ENCODE measurements around the gene HS1BP3.

The HS1BP3 gene

GRCh38 chr2:20635113-20635510, 15.8 kb downstream of the HS1BP3 start:
- Histone ChIP-seq H3K36me3 (ENCODE audit: control insufficient read depth, low read length) (no peaks in the 10 kb centered on the region), H3K27me3 (ENCODE audit: control insufficient read depth, low read length) (no peaks in the 10 kb centered on the region), H3K27ac (ENCODE audit: low read depth, low read length) (no peak overlapping the region), H4K20me1 (ENCODE audit: control insufficient read depth, insufficient read depth, low read depth, low read length) (0 out of 2 replicates have a peak, but pooled peaks cover 3% of the 10 kb centered on the region), H3K9me3 (ENCODE audit: control insufficient read depth, insufficient read depth, low read length) (no peaks in the 10 kb centered on the region), H3K79me2 (ENCODE audit: control insufficient read depth, low read length) (no peaks in the 10 kb centered on the region), H3K4me2 (ENCODE audit: low read length) (no peak overlapping the region), H3K4me1 (ENCODE audit: control insufficient read depth, low read length) (peaks cover 23% of the 10 kb centered on the region), H3K4me3 (ENCODE audit: low read length) (no peak overlapping the region), H3K9me2 (replicated peaks; ENCODE audit: control insufficient read depth, low read length) (no peaks in the 10 kb centered on the region), H3F3A (ENCODE audit: control insufficient read depth, insufficient read depth) (no peaks in the 10 kb centered on the region)
- TF ChIP-seq EZH2phosphoT487 (IDR thresholded peaks at IDR 0.05; ENCODE audit: borderline replicate concordance, low read length), result no peak
- TF ChIP-seq CTCF (IDR thresholded peaks at IDR 0.05; ENCODE audit: low read depth, low read length, poor library complexity, severe bottlenecking), result no peak

- Histone ChIP-seq H3K9me2 (replicated peaks; ENCODE audit: control insufficient read depth, low read length) (no peaks in the 10 kb centered on the region), H3K36me3 (ENCODE audit: control insufficient read depth, low read length) (no peaks in the 10 kb centered on the region), H3K4me1 (ENCODE audit: control insufficient read depth, low read length) (peaks cover 23% of the 10 kb centered on the region), H3K9me3 (ENCODE audit: control insufficient read depth, insufficient read depth, low read length) (no peaks in the 10 kb centered on the region), H3F3A (ENCODE audit: control insufficient read depth, insufficient read depth) (no peaks in the 10 kb centered on the region), H4K20me1 (ENCODE audit: control insufficient read depth, insufficient read depth, low read depth, low read length) (0 out of 2 replicates have a peak, but pooled peaks cover 3% of the 10 kb centered on the region), H3K4me2 (ENCODE audit: low read length) (no peak overlapping the region), H3K4me3 (ENCODE audit: low read length) (no peak overlapping the region), H3K27me3 (ENCODE audit: control insufficient read depth, low read length) (no peaks in the 10 kb centered on the region), H3K79me2 (ENCODE audit: control insufficient read depth, low read length) (no peaks in the 10 kb centered on the region), H3K27ac (ENCODE audit: low read depth, low read length) (no peak overlapping the region)
- TF ChIP-seq EZH2phosphoT487 (IDR thresholded peaks at IDR 0.05; ENCODE audit: borderline replicate concordance, low read length) (no peak), CTCF (IDR thresholded peaks at IDR 0.05; ENCODE audit: low read depth, low read length, poor library complexity, severe bottlenecking) (no peak)
Measured at GRCh38 chr2:20634507-20635112, 16.3 kb downstream of the HS1BP3 start.

GRCh38 chr2:20633794-20634506, 16.9 kb downstream of the HS1BP3 start:
- Histone ChIP-seq H3K79me2 (ENCODE audit: control insufficient read depth, low read length) (no peaks in the 10 kb centered on the region), H3F3A (ENCODE audit: control insufficient read depth, insufficient read depth) (no peaks in the 10 kb centered on the region), H3K27me3 (ENCODE audit: control insufficient read depth, low read length) (no peaks in the 10 kb centered on the region), H3K9me3 (ENCODE audit: control insufficient read depth, insufficient read depth, low read length) (no peaks in the 10 kb centered on the region), H3K4me2 (ENCODE audit: low read length) (no peak overlapping the region), H3K4me3 (ENCODE audit: low read length) (no peak overlapping the region), H3K36me3 (ENCODE audit: control insufficient read depth, low read length) (no peaks in the 10 kb centered on the region), H3K9me2 (replicated peaks; ENCODE audit: control insufficient read depth, low read length) (no peaks in the 10 kb centered on the region), H3K4me1 (ENCODE audit: control insufficient read depth, low read length) (peaks cover 23% of the 10 kb centered on the region), H4K20me1 (ENCODE audit: control insufficient read depth, insufficient read depth, low read depth, low read length) (0 out of 2 replicates have a peak, but pooled peaks cover 3% of the 10 kb centered on the region), H3K27ac (ENCODE audit: low read depth, low read length) (no peak overlapping the region)
- TF ChIP-seq EZH2phosphoT487 (IDR thresholded peaks at IDR 0.05; ENCODE audit: borderline replicate concordance, low read length), result no peak
- TF ChIP-seq CTCF (IDR thresholded peaks at IDR 0.05; ENCODE audit: low read depth, low read length, poor library complexity, severe bottlenecking), result no peak

Data from DOHH2 (cell line).